ENCODE results near the gene SERPINA4. TPM values are rescaled to one million over a fixed set of nuclear protein-coding genes. Genes with fewer than 3 reads are reported as not detected.
A peak's percentile ranks its signal among the peaks of the same experiment; 100 is the strongest.

Gene SERPINA4
- total and polyA plus RNA-seq, 2 donors (not counting 1 experiment from before 2014, with no cell fraction given), result not detected

DNA sequence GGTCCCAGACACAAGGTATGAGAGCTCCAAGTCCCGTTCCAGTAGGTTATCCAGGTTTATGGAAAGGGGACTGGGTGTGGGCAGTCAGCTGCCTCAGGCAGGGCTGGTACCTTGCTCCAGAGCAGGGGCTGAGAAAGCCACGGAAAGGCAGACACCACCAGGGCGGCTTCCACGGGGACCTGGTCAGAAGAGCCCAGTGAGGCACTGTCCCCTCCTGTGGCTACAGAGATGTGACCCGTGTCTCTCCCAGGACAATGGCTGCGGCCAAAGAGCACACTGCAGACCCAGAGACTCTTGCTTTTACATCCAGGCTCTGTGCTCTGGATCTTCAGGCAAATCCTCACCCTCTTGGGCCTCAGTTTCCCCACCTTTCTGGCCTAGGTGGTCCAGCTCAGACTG lies 8.8 kb downstream of the SERPINA4 start:
- H3K9me3 ChIP-seq (ENCODE audit: control insufficient read depth, insufficient read depth, low read depth, low read length), result no peaks in the 10 kb centered on the region
- H3K4me3 ChIP-seq (replicated peaks in 1 of 4; ENCODE audit: control extremely low read depth in 1 of 4, insufficient read depth in 1 of 4, low read depth in 3 of 4, low read length in 4 of 4), result no peak overlapping the region
- no peaks in the 10 kb centered on the region for H3K27me3 ChIP-seq (ENCODE audit: control insufficient read depth, insufficient read depth, low read length)
- DNase-seq (ENCODE audit: low read depth in 2 of 2), result no peak
- H3K79me2 ChIP-seq (ENCODE audit: control insufficient read depth, insufficient read depth, low read length), result no peaks in the 10 kb centered on the region
- H3K27ac ChIP-seq (ENCODE audit: insufficient read depth, low read length), result no peak overlapping the region
- H3K9ac ChIP-seq (ENCODE audit: insufficient read depth, low read length), result no peak overlapping the region
- TF ChIP-seq, protein P1, sequence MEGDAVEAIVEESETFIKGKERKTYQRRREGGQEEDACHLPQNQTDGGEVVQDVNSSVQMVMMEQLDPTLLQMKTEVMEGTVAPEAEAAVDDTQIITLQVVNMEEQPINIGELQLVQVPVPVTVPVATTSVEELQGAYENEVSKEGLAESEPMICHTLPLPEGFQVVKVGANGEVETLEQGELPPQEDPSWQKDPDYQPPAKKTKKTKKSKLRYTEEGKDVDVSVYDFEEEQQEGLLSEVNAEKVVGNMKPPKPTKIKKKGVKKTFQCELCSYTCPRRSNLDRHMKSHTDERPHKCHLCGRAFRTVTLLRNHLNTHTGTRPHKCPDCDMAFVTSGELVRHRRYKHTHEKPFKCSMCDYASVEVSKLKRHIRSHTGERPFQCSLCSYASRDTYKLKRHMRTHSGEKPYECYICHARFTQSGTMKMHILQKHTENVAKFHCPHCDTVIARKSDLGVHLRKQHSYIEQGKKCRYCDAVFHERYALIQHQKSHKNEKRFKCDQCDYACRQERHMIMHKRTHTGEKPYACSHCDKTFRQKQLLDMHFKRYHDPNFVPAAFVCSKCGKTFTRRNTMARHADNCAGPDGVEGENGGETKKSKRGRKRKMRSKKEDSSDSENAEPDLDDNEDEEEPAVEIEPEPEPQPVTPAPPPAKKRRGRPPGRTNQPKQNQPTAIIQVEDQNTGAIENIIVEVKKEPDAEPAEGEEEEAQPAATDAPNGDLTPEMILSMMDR (conservative IDR thresholded peaks at IDR 0.05 in 1 of 2, IDR thresholded peaks at IDR 0.05 in 1 of 2; ENCODE audit: low read depth in 1 of 2, low read length in 2 of 2), result no peak
- TF ChIP-seq EZH2 (IDR thresholded peaks at IDR 0.05; ENCODE audit: low read length, missing control alignments), result no peak
- H4K20me1 ChIP-seq (ENCODE audit: control insufficient read depth, extremely low read depth, insufficient read depth, low read length), result no peaks in the 10 kb centered on the region
- no peaks in the 10 kb centered on the region for H3K36me3 ChIP-seq (ENCODE audit: control insufficient read depth, insufficient read depth, low read length)
- no peak overlapping the region for H2AFZ ChIP-seq (ENCODE audit: low read length)
- H3K4me2 ChIP-seq (ENCODE audit: extremely low read depth, insufficient read depth, low read length), result no peak overlapping the region
- H3K4me1 ChIP-seq (ENCODE audit: control insufficient read depth, extremely low read depth, insufficient read depth, low read length), result no peaks in the 10 kb centered on the region

DNA sequence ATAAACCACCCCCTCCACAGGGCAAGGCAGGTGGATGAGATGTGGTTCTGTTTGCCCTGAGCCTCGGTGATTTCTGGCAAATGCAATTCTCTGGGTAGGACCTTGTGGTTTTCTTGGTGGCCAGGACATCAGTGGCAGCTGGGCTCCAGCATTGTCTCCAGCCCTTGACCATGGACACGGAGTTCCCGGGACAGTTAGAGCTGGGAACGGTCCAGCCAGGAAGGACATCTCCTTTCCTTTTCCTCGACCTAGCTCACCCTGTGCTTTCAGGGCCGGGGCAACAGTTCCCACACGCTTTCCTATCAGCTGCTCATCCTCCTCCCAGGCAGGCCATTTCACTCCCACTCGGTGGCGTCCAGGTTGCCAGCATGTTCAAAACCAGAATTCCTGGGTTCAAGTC lies 9.2 kb downstream of the SERPINA4 start:
- no peak overlapping the region for H3K27ac ChIP-seq (ENCODE audit: insufficient read depth, low read length)
- H3K36me3 ChIP-seq (ENCODE audit: control insufficient read depth, insufficient read depth, low read length), result no peaks in the 10 kb centered on the region
- no peaks in the 10 kb centered on the region for H3K27me3 ChIP-seq (ENCODE audit: control insufficient read depth, insufficient read depth, low read length)
- TF ChIP-seq EZH2 (IDR thresholded peaks at IDR 0.05; ENCODE audit: low read length, missing control alignments), result no peak
- TF ChIP-seq, protein P1 (conservative IDR thresholded peaks at IDR 0.05 in 1 of 2, IDR thresholded peaks at IDR 0.05 in 1 of 2; ENCODE audit: low read depth in 1 of 2, low read length in 2 of 2), result no peak
- H3K4me3 ChIP-seq (replicated peaks in 1 of 4; ENCODE audit: control extremely low read depth in 1 of 4, insufficient read depth in 1 of 4, low read depth in 3 of 4, low read length in 4 of 4), result no peak overlapping the region
- H3K79me2 ChIP-seq (ENCODE audit: control insufficient read depth, insufficient read depth, low read length), result no peaks in the 10 kb centered on the region
- H4K20me1 ChIP-seq (ENCODE audit: control insufficient read depth, extremely low read depth, insufficient read depth, low read length), result no peaks in the 10 kb centered on the region
- no peak overlapping the region for H2AFZ ChIP-seq (ENCODE audit: low read length)
- H3K9me3 ChIP-seq (ENCODE audit: control insufficient read depth, insufficient read depth, low read depth, low read length), result no peaks in the 10 kb centered on the region
- H3K4me1 ChIP-seq (ENCODE audit: control insufficient read depth, extremely low read depth, insufficient read depth, low read length), result no peaks in the 10 kb centered on the region
- H3K4me2 ChIP-seq (ENCODE audit: extremely low read depth, insufficient read depth, low read length), result no peak overlapping the region
- no peak overlapping the region for H3K9ac ChIP-seq (ENCODE audit: insufficient read depth, low read length)
- DNase-seq (ENCODE audit: low read depth in 2 of 2), result no peak

DNA sequence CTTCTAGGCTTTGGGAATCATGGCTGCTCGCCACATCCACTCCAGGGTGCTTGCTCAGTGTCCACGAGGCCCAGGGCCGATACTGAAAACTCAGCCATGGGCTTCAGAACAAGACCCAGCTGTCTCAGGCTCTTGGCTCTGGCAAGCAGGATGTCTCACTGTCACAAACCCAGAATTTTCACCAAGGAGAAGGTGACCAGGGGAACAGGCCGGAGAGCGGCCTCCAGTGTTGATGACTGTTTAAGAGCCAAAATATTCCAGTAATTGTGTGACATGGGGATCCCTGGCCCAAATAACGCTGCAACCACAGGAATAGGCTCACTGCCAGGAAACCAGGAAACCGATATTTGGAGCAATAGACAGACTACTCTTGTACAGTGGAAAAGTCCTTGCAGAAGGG lies 10.2 kb downstream of the SERPINA4 start:
- Histone ChIP-seq H4K20me1 (ENCODE audit: control insufficient read depth, extremely low read depth, insufficient read depth, low read length) (no peaks in the 10 kb centered on the region), H2AFZ (ENCODE audit: low read length) (no peak overlapping the region), H3K4me2 (ENCODE audit: extremely low read depth, insufficient read depth, low read length) (no peak overlapping the region), H3K79me2 (ENCODE audit: control insufficient read depth, insufficient read depth, low read length) (no peaks in the 10 kb centered on the region), H3K36me3 (ENCODE audit: control insufficient read depth, insufficient read depth, low read length) (no peaks in the 10 kb centered on the region), H3K4me3 (replicated peaks in 1 of 4; ENCODE audit: control extremely low read depth in 1 of 4, insufficient read depth in 1 of 4, low read depth in 3 of 4, low read length in 4 of 4) (no peak overlapping the region), H3K27me3 (ENCODE audit: control insufficient read depth, insufficient read depth, low read length) (no peaks in the 10 kb centered on the region), H3K4me1 (ENCODE audit: control insufficient read depth, extremely low read depth, insufficient read depth, low read length) (no peaks in the 10 kb centered on the region), H3K9ac (ENCODE audit: insufficient read depth, low read length) (no peak overlapping the region), H3K9me3 (ENCODE audit: control insufficient read depth, insufficient read depth, low read depth, low read length) (no peaks in the 10 kb centered on the region), H3K27ac (ENCODE audit: insufficient read depth, low read length) (no peak overlapping the region)
- peak; percentile 15 to 16 for DNase-seq (ENCODE audit: low read depth in 2 of 2)
- TF ChIP-seq, protein P1 (conservative IDR thresholded peaks at IDR 0.05 in 1 of 2, IDR thresholded peaks at IDR 0.05 in 1 of 2; ENCODE audit: low read depth in 1 of 2, low read length in 2 of 2), result no peak
- TF ChIP-seq EZH2 (IDR thresholded peaks at IDR 0.05; ENCODE audit: low read length, missing control alignments), result no peak

Data from fibroblast of lung (primary cell).